NCI-H524 treated with DMSO at 0.1 percent for 48 hours (cell line): ENCODE results near the gene KRTAP4-8.
"Not testable (repeated sequence)": the region's sequence is repeated elsewhere in the genome, so short reads cannot be mapped to it uniquely, and the experiment has no call there.

Experiments used
- DNase-seq: peaks from one replicate; lab custom pipeline; 2025; lab: John Stamatoyannopoulos, UW

Gene KRTAP4-8

GRCh38 chr17:41065016-41065689 is 32.8 kb downstream of the KRTAP4-8 start:
- not testable (repeated sequence) for DNase-seq

DNA sequence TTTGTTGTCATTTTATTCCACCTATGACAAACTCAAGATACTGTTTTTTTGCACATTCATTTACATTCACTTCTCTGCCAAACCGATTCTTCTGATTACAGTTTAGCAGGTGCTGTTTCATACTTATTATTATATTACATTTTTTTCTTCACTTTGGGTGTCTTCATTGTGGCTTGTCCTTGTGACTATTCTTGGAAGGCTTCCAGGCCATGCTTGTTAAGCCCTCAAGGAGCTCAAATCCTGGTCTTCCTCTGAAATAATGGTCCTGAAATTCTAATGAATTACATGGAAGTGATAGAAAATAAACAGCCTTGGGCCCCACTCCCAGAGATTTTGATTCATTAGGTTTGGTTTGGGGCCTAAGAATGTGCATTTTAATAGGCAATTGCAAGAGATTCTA is 33.6 kb downstream of the KRTAP4-8 start:
- DNase-seq: no peak

GRCh38 chr17:41063449-41063848 is 34.5 kb downstream of the KRTAP4-8 start:
- DNase-seq: no peak

- DNase-seq: no peak
Observed at GRCh38 chr17:41061964-41062363, 36.0 kb downstream of the KRTAP4-8 start.

GRCh38 chr17:41060052-41060604 is 37.8 kb downstream of the KRTAP4-8 start, which contains the start of gene KRTAP2-3:
Gene KRTAP2-3, minus strand, starts transcription at chr17:41060114. Its CDS starts 64 bp downstream, at chr17:41060050.
- DNase-seq: no peak

GRCh38 chr17:41059276-41060051 is 38.5 kb downstream of the KRTAP4-8 start:
- DNase-seq: not testable (repeated sequence)

- no peak for DNase-seq
Observed at GRCh38 chr17:41058741-41059140, 39.2 kb downstream of the KRTAP4-8 start.

- no peak for DNase-seq
Observed at GRCh38 chr17:41057547-41057946, 40.4 kb downstream of the KRTAP4-8 start.

DNA sequence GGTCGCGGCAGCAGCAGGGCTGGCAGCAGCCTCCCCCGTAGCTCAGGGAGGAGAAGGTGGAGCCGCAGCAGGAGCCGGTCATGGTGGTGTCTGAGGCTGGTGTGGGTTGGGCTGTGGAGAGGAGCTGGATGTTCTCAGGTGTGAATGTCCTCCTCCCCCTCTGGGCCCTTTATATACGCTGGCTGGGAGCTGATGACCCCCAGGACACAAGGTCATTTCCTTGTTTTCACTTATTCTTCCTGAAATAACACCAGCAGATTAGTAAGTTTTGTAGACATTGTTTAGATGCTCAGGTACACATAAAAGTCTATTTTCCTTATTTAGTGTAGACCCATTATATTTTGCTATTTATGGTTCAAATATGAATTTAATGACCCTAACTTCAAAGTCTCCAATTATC is 42.8 kb downstream of the KRTAP4-8 start, which contains the start of gene KRTAP2-2:
Gene KRTAP2-2, minus strand, starts transcription at position 101 of the 400 bp plus-strand sequence. Its CDS starts 19 bp downstream, at position 82.
- not testable (repeated sequence) for DNase-seq

DNA sequence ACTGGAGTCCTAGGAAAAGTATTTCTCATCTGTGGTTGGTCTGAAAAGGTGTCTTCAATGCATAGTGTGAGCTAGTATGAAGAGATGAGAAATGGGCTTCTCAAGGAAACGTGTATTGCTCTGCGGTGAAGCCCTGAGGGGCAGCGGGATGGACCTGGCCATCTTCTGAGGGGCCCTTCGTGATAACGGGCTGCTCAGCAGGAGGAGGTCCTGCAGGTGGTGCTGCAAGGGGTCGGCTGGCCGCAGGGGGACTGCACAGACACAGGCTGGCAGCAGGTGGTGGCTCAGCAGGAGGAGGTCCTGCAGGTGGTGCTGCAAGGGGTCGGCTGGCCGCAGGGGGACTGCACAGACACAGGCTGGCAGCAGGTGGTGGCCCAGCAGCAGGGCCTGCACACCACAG is 43.4 kb downstream of the KRTAP4-8 start:
- not testable (repeated sequence) for DNase-seq

- no peak for DNase-seq
Observed at GRCh38 chr17:41054025-41054424, 43.9 kb downstream of the KRTAP4-8 start.

DNA sequence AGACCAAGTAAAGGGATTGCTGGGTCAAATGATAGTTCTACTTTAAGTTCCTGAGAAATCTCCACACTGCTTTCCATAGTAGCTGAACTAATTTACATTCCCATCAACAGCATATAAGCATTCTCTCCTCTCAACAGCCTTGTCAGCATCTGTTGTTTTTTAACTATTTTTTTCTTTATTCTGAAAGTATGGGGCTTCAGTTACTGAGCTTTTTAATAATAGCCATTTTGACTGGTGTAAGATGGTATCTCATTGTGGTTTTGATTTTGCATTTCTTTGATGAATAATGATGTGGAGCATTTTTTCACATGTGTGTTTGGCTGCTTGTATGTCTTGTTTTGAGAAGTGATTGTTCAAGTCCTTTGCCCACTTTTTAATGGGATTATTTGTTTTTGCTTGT is 45.4 kb downstream of the KRTAP4-8 start:
- DNase-seq: no peak

DNA sequence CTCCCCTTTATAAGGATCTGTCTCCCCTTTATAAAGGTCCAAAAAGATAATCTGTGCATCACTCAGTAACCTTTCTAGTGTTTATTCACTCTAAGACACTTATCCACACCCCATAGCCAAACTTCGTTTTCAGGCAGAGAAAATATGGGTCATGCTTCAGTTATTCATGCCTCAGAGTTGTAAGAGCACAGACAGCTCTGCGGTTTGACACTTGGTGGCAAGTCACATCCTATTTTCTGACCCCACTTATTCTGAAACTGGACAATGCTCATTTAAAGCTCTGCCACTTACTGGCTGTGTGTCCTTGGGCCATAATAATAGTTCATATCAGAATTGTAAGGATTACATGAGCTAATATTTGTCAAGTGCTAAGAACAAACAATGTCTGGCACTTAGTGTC is 48.8 kb downstream of the KRTAP4-8 start:
- no peak for DNase-seq

DNA sequence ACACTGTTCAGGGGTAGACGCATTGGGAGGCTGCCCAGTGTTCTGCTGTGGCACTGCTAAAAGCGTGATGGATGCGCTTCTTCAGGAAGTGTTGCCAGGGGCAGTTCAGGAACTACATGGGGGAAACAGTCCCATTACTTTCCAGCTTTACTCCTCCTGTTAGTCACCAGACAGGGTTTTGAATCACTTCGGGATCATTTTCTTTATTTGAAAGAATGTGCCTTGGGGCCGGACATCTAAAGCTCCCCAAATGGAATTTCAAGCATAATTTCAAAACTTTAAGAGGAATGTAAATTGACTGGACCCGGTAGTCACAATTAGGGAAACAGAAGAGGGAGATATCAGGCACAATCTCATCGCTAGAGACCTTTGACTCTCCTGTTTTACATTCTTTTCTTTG is 49.5 kb downstream of the KRTAP4-8 start:
- no peak for DNase-seq
